HepG2 (cell line): ENCODE measurements around the gene UMPS. TPM values are rescaled to one million over a fixed set of nuclear protein-coding genes. Genes with fewer than 3 reads are reported as not detected.

Source experiments
- CBX1 ChIP-seq: IDR thresholded peaks from one replicate; pipeline ENCODE4 v1.6.1; 2016; ENCODE audit warnings: antibody characterized with exemption, low read depth
- ELF3 ChIP-seq: IDR thresholded peaks from 2 replicates; pipeline ENCODE4 v1.6.1; 2016; ENCODE audit warnings: missing genetic modification reagents, missing compliant biosample characterization
- FOSL2 ChIP-seq: sonication (generic); formaldehyde crosslinking; IDR thresholded peaks from 2 replicates; pipeline ENCODE4 v1.4.0; 2020; ENCODE audit warnings: missing genetic modification reagents
- HMGXB4 ChIP-seq, 2 experiments: sonication (generic) in 1 of 2; formaldehyde crosslinking in 1 of 2; IDR thresholded peaks; 2 replicates each; pipeline versions ENCODE4 v1.4.0 to v1.6.1; 2018 to 2020; ENCODE audit warnings: missing genetic modification reagents in 2 of 2, borderline replicate concordance in 1 of 2, low read depth in 1 of 2, mild to moderate bottlenecking in 1 of 2, missing biosample characterization in 1 of 2
- HOXA3 ChIP-seq: sonication (generic); formaldehyde crosslinking; IDR thresholded peaks from 2 replicates; pipeline ENCODE4 v1.5.0; 2020; ENCODE audit warnings: missing genetic modification reagents
- KDM2A ChIP-seq: sonication (generic); formaldehyde crosslinking; IDR thresholded peaks from 2 replicates; pipeline ENCODE4 v1.4.0; 2020; ENCODE audit warnings: low read depth, missing genetic modification reagents, borderline replicate concordance
- KDM6A ChIP-seq: IDR thresholded peaks from 2 replicates; pipeline ENCODE4 v1.6.1; 2016; ENCODE audit warnings: low read depth
- MTA3 ChIP-seq: sonication (generic); formaldehyde crosslinking; IDR thresholded peaks from 2 replicates; pipeline ENCODE4 v1.4.0; 2020; ENCODE audit warnings: missing genetic modification reagents
- NR2F1 ChIP-seq, 2 experiments: fragments of 450-650 bp in 1 of 2; formaldehyde crosslinking in 1 of 2; IDR thresholded peaks; 2 replicates each; pipeline versions ENCODE4 v1.5.0 to v1.6.1; 2016 to 2020; ENCODE audit warnings: mild to moderate bottlenecking in 1 of 2, missing compliant biosample characterization in 1 of 2, missing genetic modification reagents in 1 of 2, moderate library complexity in 1 of 2
- RBAK ChIP-seq: sonication (generic); formaldehyde crosslinking; IDR thresholded peaks from 2 replicates; pipeline ENCODE4 v1.5.1; 2020; ENCODE audit warnings: mild to moderate bottlenecking, missing genetic modification reagents
- ZFP36 ChIP-seq: fragments of 150-350 bp; IDR thresholded peaks from 2 replicates; pipeline ENCODE4 v1.6.1; 2018; ENCODE audit warnings: borderline replicate concordance, low read length, low read depth; ENCODE audit not compliant: partially characterized antibody
- ZNF761 ChIP-seq: sonication (generic); formaldehyde crosslinking; conservative IDR thresholded peaks from 2 replicates; pipeline ENCODE4 v1.4.0; 2020; ENCODE audit warnings: mild to moderate bottlenecking, missing genetic modification reagents
- polyA plus RNA-seq, 8 experiments: library from polyadenylated mRNA; depleted of rRNA in 3 of 8; stranded (reverse) in 7 of 8; unstranded in 1 of 8; fragments of >200 nt; fragmentation: Illumina TruSeq in 4 of 8; extraction: Trizol in 4 of 8; gene quantifications; 2 replicates each; pipeline versions ENCODE4 v1.2.1 to v1.2.3, GENCODE V29; 2011 to 2016; ENCODE audit warnings: low read depth in 4 of 8, missing spikeins in 1 of 8, mixed read lengths in 1 of 8; ENCODE audit not compliant: insufficient read depth in 1 of 8
- total RNA-seq, 5 experiments: library from RNA; depleted of rRNA; stranded (reverse); fragments of >200 nt; fragmentation: Illumina TruSeq; extraction: Trizol; gene quantifications; 2 replicates each; pipeline ENCODE4 v1.2.3, GENCODE V29; 2016; ENCODE audit warnings: low read depth in 1 of 5
- TF ChIP-seq, protein P1 (sequence below), 2 experiments: fragments of 450-650 bp in 1 of 2; sonication (generic) in 1 of 2; formaldehyde crosslinking in 1 of 2; IDR thresholded peaks; 2 replicates each; pipeline versions ENCODE4 v1.6.1 to v1.8.0; 2016 to 2022; ENCODE audit warnings: antibody characterized with exemption in 1 of 2, mild to moderate bottlenecking in 1 of 2, missing genetic modification reagents in 1 of 2
- TF ChIP-seq, protein P2 (sequence below): sonication (generic); formaldehyde crosslinking; IDR thresholded peaks from 2 replicates; pipeline ENCODE4 v1.4.0; 2020; ENCODE audit warnings: missing genetic modification reagents

The UMPS gene
- total and polyA plus RNA-seq, 2 of the 13 experiments (the other 11 are each of a cell fraction or from before 2014, with no cell fraction given), result 52.7 to 74.2 TPM

DNA sequence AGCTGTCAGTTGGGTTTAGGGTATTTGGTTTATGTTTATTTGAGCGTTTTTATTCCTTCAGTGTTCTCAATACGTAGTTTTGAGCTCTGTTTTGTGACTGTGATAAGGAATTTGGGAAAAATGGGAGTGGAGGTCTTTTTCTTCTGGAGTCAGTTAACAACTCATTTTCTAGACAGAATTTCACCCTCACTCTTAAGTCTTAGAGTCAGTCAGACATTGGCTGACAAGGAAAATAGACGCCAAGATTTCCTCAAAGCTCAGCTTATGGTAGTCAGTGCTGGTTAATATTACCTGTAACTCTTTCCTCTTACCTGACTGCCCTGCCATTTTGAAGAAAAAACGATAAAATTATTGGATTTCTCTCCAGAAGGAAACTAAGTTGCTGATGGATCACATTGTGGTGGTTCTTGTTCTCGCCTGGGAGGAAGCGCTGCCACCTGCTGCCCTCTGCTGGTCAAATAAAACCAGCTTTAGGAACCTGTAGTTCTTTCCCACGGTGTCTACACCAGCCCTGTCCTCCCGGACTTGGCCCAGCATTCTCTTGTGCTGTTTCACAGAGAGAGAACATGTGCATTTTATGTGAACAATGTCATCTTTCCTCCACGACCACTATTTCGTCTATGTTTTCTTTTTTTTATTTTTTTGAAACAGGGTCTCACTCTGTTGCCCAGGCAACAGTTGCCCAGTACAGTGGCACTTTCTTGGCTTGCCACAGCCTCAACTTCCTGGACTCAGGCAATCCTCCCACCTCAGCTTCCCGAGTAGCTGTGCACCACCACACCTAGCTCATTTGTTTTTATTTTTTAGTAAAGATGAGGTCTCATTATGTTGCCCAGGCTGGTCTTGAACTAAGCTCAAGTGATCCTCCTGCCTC, 41.4 kb upstream of the UMPS start (continued):
- peak; percentile 32 to 81; a peak in 1 of 4 replicates for TF ChIP-seq HMGXB4 (CRISPR knock-in tag; IDR thresholded peaks at IDR 0.05; ENCODE audit: borderline replicate concordance in 1 of 2, low read depth in 1 of 2)
- TF ChIP-seq KDM6A (CRISPR knock-in tag), result no peak
- TF ChIP-seq, protein P1, sequence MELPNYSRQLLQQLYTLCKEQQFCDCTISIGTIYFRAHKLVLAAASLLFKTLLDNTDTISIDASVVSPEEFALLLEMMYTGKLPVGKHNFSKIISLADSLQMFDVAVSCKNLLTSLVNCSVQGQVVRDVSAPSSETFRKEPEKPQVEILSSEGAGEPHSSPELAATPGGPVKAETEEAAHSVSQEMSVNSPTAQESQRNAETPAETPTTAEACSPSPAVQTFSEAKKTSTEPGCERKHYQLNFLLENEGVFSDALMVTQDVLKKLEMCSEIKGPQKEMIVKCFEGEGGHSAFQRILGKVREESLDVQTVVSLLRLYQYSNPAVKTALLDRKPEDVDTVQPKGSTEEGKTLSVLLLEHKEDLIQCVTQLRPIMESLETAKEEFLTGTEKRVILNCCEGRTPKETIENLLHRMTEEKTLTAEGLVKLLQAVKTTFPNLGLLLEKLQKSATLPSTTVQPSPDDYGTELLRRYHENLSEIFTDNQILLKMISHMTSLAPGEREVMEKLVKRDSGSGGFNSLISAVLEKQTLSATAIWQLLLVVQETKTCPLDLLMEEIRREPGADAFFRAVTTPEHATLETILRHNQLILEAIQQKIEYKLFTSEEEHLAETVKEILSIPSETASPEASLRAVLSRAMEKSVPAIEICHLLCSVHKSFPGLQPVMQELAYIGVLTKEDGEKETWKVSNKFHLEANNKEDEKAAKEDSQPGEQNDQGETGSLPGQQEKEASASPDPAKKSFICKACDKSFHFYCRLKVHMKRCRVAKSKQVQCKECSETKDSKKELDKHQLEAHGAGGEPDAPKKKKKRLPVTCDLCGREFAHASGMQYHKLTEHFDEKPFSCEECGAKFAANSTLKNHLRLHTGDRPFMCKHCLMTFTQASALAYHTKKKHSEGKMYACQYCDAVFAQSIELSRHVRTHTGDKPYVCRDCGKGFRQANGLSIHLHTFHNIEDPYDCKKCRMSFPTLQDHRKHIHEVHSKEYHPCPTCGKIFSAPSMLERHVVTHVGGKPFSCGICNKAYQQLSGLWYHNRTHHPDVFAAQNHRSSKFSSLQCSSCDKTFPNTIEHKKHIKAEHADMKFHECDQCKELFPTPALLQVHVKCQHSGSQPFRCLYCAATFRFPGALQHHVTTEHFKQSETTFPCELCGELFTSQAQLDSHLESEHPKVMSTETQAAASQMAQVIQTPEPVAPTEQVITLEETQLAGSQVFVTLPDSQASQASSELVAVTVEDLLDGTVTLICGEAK (IDR thresholded peaks at IDR 0.05), result no peak
- TF ChIP-seq, protein P1 (CRISPR knock-in tag; IDR thresholded peaks at IDR 0.05), result no peak
- TF ChIP-seq ZNF761 (CRISPR knock-in tag), result no peak
- TF ChIP-seq MTA3 (CRISPR knock-in tag), result no peak
- TF ChIP-seq, protein P2, sequence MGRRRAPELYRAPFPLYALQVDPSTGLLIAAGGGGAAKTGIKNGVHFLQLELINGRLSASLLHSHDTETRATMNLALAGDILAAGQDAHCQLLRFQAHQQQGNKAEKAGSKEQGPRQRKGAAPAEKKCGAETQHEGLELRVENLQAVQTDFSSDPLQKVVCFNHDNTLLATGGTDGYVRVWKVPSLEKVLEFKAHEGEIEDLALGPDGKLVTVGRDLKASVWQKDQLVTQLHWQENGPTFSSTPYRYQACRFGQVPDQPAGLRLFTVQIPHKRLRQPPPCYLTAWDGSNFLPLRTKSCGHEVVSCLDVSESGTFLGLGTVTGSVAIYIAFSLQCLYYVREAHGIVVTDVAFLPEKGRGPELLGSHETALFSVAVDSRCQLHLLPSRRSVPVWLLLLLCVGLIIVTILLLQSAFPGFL, result no peak
- TF ChIP-seq KDM2A, result peak; percentile 66
- TF ChIP-seq FOSL2, result peak; percentile 27; the same call in 1 of the 2 replicates
- TF ChIP-seq CBX1, result no peak
- TF ChIP-seq HOXA3 (CRISPR knock-in tag), result peak; percentile 32; the same call in 1 of the 2 replicates
- TF ChIP-seq RBAK (CRISPR knock-in tag), result no peak
- TF ChIP-seq ZFP36, result no peak
- TF ChIP-seq NR2F1 (CRISPR knock-in tag; IDR thresholded peaks at IDR 0.05), result 0 out of 4 replicates have a peak, but pooled peaks of 1 of the 2 experiments have one; percentile 23
- peak; percentile 67 for TF ChIP-seq ELF3
